GM18870 (cell line): ENCODE measurements around the gene CDKAL1.
"Not testable (repeated sequence)": the region's sequence is repeated elsewhere in the genome, so short reads cannot be mapped to it uniquely, and the experiment has no call there.

Experiments used
- ATAC-seq: cut with Tn5 transposase; IDR thresholded peaks from one replicate; pipeline ENCODE4 v1.9.1; 2021; ENCODE audit warnings: moderate library complexity; ENCODE audit not compliant: unreplicated experiment

CDKAL1 gene

DNA sequence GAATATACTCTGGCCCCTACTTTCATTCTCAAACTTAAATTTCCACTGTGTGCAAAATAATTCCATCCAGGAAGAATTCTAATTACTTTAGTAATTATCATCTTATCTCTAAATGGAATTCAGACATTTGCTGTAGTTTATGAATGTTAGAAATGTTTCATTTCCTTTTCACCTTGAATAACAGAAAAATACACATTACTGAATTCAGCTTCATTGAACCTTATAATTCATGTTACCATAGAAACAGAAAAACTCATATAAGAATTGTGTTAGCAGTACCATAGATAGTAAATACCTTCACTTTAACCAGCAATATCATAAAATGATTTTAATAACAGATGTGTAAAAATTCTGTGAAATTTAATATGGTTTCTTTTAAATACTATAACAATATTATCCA, 514.9 kb downstream of the CDKAL1 start:
- ATAC-seq: no peak

DNA sequence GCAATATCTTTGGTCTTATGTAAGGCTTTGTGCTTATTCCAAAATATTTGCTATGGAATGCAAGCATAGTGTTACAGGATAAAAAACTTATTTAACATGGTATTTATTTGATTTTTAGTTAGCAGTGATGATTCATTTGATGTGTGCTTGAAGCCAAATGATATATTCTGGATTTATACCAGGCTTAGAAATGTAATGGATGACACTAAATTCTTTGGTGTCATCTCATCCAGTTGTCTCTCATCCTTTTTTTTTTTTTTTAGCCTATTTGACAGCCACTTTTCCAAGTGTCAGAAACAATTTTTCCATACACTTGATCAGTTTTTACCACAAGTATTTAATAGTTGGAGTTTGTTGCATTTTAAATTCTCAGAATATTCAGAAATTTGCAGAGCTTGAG, 515.3 kb downstream of the CDKAL1 start:
- no peak for ATAC-seq

DNA sequence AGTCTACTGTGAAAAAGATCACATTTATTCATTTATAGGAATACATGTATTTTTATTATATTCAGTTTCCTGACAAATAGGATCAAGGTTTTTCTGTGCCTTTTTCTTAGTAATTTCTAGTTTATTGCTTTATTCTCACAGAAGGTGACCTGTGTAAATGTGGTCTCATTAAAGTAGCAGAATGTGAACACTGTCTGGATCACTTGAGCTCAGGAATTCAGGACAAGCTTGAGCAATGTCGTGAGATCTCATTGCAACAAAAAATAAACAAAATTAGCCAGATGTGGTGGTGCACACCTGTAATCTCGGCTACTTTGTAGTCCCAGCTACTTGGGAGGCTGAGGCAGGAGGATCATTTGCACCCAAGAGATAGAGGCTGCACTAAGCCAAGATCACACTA, 516.7 kb downstream of the CDKAL1 start:
- ATAC-seq: no peak

DNA sequence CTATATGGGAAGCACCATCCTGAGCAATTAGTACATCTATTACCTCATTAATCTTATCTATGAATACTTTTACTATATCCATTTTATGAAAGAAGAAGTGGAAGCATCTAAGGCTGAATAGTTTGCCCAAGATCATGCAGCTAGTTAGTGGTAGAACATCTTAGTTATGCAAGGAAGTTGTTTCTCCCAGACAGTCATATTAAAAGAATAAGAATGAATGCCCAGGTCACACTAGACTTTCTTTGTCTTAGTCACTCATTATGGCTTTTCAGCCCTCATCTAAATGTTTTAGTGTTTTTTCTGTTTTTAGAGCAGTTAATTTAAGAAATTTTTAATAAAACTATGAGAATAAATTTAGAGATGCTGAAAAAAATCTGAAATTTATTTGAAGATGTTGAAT, 517.5 kb downstream of the CDKAL1 start:
- ATAC-seq: no peak

DNA sequence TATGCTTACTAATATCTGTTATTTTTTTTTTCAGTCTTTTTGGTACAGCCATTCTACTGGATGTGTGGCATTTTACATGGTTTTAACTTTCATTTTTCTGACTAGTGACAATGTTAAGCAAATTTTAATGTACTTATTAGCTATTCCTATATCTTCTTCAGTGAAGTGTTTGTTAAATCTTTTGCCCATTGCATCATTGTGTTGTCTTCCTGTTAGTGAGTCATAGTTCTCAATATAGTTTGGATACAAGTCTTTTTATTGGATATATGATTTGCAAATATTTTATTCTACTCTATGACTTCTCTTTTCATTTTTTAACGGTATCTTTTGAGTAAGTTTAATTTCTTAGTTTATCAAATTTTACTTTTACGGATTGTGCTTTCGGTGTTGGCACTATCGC, 519.4 kb downstream of the CDKAL1 start:
- no peak for ATAC-seq

DNA sequence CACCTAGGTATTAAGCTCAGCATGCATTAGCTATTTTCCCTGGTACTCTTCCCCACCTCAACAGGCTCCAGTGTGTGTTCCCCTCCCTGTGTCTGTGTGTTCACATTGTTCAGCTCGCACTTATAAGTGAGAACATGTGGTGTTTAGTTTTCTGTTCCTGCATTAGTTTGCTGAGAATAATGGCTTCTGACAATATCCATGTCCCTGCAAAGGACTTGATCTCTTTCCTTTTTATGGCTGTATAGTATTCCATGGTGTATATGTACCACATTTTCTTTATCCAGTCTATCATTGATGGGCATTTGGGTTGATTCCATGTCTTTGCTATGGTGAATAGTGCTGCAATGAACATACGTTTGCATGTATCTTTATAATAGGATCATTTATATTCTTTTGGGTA, 521.2 kb downstream of the CDKAL1 start:
- not testable (repeated sequence) for ATAC-seq

DNA sequence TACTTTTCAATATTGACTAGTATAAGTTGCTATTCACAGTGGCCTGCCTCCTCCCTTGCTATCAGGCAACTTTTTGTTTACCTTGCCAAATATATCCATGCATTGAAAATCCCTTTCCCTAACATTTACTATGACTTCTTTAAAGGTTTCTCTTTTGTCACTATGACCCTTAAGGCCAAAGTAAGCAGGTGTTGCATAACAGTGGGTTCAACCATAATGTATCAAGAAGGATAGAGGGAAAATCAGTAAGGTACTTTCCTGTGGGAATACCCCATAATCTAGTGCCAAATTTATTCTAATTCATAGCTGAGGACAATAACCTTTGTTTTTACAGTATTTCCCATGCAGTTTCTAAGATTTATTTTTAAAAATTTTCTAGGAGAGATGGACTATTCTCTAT, 527.6 kb downstream of the CDKAL1 start:
- ATAC-seq: no peak

DNA sequence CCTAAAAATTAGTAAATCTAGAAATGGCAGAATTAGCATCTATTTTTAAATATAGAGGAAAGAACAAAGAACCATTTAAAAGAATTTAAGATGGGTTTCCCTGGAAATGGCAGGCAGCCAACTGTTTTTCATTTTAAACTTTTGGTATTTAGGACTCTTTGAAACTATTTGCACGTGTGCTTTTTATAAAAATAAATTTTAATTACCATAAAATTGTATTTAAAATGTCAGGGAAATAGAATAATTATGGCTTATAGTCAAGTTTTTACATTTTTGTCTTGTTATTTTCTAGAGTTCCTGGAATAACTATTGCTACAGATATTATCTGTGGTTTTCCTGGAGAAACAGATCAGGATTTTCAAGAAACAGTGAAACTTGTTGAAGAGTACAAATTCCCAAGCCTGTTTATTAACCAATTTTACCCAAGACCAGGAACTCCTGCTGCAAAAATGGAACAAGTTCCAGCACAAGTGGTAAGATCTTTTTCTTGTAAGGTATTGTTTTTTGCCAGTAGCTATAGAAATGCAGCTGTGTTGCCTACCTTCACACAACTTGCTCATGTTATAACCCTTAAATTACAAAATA, 530.6 kb downstream of the CDKAL1 start:
- ATAC-seq: no peak

DNA sequence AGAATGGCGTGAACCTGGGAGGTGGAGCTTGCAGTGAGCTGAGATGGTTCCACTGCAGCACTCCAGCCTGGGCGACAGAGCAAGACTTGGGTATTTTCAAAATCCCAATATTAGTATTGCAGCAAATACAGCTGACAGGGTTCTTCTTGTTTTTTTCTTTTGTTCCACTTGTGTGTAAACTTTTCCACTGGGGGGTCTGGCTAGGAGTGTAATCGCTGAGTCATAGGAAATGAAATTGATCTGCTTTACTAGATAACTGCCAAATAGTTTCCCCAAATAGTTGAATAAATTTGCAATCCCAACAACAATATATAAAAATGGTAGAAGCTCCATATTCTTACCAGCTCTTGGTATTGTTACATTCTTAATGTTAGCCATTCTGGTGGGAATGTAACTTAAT, 533.3 kb downstream of the CDKAL1 start:
- no peak for ATAC-seq

DNA sequence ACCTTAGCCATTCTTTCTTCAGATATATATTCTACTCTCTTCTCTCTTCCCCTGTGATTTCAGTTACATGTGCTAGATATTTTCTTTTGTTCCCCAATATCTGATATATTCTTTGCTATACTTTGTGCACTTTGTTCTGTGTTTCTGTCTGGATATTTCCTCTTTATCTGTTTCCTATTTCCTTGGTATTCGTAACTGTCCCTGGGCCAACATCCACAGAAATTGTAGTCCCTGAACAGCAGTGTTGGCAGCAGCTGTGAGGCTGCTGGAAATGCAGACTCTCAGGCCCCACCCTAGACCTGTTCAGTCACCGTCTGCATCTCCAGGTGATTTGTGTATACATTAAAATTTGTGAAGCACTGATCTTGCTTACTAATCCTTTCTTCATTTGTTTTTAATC, 536.4 kb downstream of the CDKAL1 start:
- no peak for ATAC-seq

DNA sequence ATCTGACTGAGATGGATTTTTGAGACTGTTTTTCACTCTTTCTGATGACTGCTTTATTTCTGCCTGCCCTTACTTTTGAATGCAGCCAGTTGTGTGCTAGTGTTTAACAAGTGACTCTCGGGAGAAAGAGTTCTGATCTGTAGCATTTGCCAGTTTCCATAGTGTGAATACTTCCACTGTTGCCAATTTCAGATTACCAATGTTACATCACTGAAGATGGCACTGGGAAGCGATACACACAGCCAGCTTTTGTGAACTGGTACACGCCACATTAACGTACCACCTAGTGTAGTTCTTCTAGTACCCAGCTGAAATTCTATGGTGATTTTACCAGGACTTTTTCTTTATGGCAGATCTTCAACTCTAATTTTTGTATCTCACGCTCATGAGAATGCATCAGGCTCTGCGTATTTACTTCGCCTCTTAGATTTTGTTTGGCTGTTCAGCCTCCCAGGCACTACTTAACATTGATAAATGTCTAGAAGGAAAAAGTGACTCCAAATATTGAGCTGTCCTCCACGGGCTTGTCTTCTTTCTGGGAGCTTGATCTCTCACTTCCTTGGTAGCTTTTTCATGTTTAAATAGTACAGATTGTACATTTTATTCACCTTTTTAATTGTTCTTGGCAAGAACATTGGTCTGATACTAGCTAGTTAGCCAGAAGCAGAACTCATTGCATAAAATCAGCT, 537.7 kb downstream of the CDKAL1 start:
- no peak for ATAC-seq

DNA sequence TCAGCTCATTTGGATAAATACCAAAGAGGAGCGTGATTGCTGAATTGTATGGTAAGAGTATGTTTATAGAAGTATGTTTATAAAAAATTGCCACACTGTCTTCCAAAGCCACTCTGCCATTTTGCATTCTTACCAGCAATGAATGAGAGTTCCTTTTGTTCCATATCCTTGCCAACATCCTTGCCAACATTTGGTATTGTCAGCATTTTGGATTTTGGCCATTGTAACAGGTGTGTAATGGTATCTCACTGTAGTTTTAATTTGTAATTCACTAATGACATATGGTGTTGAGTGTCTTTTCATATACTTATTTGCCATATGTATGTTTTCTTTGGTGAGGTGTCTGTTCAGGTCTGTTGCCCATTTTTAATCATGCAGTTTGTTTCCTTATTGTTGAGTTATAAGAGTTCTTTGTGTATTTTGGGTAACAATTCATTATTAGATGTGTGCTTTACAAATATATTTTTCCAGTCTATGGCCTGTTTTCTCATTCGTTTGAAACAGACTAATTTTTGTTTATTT, 539.1 kb downstream of the CDKAL1 start:
- no peak for ATAC-seq

DNA sequence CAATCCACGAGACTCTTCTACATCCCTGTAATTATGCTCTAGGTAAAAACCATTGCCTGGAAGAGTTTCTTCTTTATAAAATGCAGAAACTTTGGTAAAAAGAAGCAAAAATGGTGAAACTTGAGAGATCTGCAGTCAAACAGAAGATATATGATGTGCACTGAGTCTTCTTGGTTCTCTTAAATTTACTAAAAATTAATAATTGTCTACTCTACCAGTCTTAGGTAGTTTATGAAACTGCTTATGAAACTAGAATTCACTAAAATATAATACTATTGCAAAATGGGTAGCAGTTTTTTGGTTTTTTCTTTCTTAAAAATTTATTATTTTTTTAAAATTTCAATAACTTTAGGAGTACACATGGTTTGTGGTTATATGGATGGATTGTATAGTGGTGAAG, 540.2 kb downstream of the CDKAL1 start:
- no peak for ATAC-seq

DNA sequence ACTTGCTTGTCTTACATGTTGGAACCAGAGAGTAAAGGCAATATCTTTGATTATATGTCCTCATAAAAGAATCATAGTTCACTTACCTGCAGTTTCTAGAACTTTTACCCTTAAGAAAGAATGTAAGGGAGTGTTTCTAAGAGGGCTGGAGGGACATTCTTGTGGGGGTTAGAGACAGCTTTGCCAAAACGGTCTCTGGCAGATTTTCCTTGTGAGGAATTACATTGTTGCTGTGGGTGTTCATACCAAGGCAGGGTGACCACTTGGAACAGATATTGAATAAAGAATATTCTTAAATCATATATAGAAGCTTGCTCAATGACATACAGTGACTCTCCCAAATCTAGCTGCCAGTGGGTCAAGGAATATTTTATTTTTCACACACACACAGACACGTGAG, 541.7 kb downstream of the CDKAL1 start:
- ATAC-seq: no peak

DNA sequence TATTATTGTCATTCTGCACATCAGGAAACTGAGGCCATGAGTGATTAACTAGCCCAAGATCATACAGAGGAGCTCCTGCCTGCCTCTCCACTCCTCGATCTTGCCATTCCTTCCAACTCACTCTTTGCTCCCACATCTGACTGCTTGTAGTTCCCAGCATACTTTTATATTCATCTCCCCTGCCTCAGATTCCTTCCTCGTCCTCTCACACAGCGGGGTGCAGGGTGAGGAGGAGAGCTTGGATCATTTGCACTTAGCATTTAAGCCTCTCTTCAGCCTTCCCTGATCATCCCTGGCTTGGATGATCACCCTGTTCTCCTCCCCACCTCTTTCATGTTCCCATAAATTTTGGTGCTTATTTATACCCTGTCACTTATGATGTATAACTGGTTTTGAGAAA, 544.2 kb downstream of the CDKAL1 start:
- no peak for ATAC-seq

DNA sequence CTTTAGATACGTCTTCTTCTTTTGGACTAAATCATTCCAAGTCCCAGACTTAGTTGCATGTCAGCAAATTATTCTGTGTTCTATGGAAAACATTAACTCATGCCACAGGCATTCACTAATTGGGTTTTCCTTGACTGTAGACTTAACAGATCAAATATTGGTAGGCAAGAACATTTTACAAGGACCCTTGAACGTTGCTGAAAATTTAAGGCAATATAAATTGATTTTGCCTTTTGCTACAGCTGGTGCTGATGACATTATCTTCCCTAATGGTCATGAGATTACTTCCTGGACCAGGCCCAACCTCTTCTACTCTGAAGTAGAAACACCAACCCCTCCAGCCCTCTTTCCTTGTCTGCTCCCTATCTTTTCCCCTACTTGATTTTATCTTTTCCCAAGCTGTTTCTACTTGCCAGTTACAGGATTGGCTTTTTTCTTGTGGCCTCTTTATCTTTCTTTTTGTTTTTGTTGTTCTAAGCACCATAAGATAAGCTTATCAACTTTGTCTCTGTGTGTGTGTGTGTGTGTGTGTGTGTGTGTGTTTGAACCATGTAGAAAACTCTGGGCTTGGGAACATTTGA, 545.3 kb downstream of the CDKAL1 start:
- no peak for ATAC-seq

DNA sequence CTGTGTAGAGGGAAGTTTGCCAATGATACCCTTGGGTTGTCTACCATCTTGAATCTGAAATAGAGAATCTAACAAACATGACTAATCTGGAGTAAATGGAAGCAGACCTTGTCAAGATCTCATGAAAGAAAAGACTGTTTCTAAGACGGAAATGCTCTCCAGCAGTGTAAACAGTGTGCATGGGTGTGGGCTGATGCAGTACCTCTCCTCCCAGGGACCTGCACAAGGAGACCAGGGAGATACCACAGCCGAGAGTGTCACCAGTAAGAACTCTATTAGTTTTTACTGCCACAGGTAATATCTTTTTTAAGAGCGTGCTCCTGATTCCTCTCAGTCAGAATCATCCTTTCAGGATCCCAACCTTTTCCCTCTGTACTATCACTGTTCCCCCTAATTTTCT, 546.0 kb downstream of the CDKAL1 start:
- ATAC-seq: no peak

DNA sequence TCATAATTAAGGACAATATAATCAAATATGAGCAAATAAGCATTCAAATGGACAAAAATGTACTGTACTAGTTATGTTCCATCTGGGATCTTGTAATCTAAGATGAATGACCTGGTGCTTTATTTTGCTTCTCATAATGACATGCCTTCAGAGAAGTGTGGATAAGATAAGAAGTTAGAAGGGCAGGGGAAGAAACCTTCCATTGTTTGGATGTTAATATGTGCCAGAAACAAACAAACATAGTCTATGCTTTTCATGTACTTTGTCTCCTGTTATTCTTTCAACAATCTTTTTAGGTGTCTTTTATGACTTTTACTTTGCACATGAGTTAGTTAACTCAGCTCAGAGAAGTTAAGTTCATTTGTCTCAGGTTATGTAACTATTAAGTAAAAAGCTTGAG, 547.8 kb downstream of the CDKAL1 start:
- no peak for ATAC-seq

DNA sequence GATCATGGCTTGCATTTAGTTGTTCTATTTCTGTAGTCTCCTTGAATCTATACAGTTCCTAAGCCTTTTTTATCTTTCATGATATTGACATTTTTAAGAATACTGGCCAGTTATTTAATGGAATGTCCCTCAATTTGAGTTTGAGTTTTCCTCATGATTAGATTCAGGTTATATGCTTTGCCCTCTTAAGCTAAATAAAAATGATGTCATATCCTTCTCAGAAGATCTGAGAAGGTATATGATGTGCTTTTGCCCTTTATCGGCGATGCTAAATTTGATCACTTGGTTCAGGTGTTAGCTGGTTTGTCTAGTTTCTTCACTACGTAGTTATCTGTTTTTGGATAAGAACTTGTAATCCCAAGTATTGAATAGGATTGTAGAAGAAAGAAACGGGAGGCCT, 549.5 kb downstream of the CDKAL1 start:
- no peak for ATAC-seq

DNA sequence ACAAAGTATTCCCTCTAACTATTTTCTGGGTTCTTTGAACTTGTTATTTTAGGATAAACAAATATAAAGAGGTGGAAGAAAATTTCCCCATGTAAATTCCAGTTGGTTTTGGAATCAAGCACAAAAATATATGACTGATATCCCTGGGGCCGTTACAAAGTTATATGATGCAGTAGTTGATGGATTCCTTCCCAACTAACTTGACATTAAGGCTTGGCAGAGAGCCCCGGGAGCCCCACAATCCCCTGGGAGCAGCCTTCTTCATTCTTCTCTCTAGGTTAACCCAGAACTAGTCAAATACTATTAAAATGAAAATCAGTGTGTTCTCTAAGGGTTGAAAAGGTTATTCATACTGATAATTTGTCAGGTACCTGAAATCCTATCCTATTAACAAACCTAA, 550.4 kb downstream of the CDKAL1 start:
- ATAC-seq: no peak

DNA sequence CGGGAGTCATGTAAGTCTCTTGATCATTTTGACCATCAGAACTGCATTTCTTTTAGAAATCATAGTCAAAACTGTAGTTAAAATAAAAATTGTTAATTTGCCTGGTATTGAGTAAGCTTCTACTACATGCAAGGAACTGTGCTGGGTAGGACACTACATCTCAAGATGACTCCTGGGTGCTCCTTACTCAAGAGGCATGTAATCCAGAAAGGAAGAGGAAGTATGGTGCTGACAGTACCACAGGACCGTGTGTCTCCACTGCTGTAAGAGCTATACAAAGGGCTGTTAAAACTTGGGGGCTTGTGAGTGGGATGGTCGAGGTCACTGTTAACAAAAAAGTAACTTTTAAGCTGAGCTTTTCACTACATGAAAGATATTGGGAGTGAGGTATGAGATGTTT, 551.0 kb downstream of the CDKAL1 start:
- no peak for ATAC-seq

DNA sequence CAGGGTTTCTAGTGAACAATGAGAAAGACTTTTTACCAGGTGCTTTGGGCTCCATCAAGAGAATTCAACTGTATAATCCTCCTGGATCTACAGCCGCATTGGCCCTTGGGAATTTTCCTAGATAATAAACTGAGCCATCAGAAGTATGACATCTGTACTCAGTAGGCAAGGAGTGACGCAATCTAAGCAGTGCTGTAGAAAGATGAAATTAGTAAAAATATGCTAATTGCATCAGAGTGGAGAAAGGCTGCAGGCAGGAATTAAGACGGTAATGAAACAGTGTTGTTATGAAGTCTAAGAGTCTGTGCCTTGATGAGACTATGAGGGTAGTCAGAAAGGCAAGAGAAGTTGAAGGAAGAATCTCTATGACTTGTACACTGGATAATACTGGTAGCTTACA, 551.4 kb downstream of the CDKAL1 start:
- no peak for ATAC-seq

DNA sequence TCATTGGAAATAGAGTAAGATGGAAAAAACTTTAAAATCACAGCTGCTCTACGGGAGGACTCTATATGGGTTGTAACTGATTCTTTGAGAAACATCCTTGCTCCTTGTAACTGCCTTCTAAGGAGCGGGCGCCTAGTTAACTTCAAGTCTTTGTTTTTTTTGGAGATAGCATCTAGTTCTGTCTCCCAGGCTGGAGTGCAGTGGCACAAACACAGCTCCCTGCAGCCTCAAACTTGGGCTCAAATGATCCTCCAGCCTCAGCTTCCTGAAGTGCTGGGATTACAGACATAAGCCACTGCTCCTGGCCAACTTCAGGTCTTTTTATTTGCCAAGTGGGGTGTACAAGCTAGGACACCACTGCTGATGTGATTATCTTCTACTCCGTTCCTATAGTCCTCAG, 552.9 kb downstream of the CDKAL1 start:
- ATAC-seq: no peak
